ENCODE data around the gene RUFY1.
A peak's percentile ranks its signal among the peaks of the same experiment; 100 is the strongest.
"Not testable (repeated sequence)": the region's sequence is repeated elsewhere in the genome, so short reads cannot be mapped to it uniquely, and the experiment has no call there.

The RUFY1 gene

DNA sequence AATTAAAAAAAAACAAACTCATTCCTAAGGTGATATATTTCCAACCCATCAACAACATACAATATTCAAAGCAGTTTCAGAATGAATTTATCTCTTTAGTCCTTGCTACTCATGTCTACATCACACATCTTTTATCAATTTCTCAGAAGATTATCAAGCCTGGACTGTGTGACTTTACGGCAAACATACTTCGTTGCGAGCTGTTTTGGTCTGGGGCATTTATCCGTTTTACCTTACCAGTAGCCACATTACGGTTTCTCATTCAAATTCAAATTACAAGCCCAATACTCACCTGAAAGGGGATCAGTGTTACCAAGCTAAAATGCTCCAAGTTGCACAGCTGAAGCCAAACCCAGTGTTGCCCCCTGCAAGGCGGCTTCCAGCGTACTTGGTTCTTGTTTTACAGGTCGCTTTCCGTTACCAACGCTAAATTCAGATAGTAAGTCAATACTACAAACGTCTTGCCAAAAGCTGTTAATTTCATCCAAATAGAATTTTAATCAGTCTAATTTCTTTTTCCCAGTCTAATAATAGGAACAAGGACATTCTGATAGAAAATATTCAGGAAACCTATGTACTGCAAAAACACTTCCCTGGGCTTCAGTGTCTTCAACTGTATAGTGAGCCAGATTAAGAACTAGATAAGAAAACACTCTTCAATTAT, 71.3 kb downstream of the RUFY1 start:
- DNase-seq (ENCODE audit: low read depth in 2 of 2) = no peak

DNA sequence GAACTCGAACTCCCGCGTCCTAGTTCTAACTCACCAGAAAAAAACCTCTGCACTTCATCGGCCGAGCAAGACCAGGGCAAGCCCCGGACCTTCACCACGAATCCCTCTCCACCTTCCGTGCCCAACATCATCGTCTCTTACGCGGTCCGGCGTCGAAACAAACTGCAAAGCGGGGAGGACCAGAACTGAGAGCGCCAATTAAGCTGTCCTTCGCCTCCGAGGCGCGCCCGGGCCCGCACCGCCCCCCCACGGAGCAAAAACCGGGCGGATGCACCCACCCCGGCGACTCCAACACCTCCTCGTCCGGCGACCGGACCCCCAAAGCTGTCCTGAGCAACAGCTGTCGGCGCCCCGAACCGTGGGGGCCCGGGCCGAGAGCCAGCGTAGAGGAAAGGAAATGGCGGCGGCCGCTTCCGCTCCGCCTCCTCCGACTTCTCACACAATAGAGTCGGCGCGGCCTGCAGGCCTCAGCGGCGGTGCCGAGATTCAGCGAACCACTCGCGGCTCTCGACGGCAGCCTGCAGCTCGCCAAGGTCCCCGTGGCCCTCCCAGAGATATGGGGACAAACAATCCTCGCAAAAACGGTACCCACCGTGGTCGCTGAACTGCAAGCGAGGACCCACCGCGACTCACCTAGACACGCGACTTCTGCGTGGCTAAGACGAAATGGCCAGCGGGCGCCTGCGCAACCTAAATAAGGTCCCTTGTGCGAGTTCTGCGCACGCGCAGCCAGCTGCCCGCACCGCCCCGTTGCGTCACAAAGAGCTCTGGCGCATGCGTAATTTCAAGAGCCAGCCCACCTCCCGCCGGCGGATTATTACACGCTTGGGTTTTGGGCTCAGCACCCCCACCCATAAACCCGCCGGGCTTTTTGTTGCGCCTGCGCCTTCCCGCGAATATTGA, 72.9 kb downstream of the RUFY1 start, which contains the start of gene HNRNPH1:
Gene HNRNPH1 (minus strand): TSS at position 669 of the 903 bp plus-strand sequence. CDS start 538 bp downstream, at position 131.
- peak; percentile 96 to 98 for DNase-seq (ENCODE audit: low read depth in 2 of 2)

DNA sequence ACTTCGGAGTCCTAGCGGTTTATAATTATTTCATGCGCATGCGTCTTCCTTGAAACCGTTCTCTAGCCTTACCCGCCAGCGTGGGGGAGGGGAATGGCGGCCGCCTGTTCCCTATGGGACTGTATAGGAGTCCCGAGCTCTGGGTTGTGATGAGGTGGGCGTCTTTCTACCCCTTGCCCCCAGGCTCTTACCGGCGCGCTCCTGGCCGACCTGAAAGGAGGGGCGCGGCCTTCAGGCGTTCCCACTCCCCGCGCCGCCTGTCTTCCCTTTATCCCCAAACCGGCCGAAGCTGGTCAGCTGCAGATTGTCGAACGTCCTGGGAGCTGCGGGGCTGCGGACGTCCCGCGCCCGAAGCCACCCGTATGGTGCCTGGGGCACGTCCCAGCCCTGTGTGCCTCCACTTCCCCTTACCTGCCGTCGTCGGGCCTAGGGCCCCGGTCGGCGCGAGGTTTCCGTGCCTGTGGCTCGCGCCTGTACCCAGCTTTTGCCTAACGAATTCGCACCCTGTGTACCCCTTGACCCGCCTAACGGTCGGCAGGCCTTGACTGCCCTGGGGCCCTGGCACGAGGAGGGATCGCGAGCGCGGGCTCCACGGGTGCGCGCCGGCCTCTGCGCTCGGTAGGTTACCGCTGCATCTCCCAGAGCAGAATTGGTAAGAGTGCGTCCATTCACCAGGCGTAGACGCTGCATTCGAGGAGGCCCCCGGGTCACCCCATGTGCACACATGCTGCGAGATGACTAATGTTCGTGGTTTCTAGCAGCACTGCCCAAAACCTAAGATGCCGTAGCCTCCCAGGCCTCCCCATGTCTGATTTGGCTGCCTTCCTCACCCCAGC, 73.8 kb downstream of the RUFY1 start:
- peak; percentile 27 to 31 for DNase-seq (ENCODE audit: low read depth in 2 of 2)

DNA sequence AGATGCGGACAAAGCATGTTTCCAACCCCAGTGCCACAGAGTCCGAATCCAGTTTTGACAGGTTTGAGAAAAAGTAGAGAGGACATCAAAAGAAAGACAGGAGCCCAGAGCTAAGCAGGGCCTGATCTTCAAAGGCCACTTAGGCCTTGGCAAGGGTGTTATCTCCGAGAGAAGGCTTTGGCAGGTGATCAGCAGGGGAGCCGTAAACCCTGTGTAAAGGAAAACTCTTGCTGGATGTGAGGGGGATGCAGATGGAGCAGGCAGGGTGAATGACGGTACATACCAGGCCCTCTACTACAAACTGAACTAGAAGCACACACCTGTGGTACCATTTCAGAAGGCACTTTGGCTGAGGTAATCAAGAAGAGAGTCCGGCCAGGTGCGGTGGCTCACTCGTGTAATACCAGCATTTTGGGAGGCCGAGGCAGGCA, 74.5 kb downstream of the RUFY1 start:
- DNase-seq (ENCODE audit: low read depth in 2 of 2) = no peak

DNA sequence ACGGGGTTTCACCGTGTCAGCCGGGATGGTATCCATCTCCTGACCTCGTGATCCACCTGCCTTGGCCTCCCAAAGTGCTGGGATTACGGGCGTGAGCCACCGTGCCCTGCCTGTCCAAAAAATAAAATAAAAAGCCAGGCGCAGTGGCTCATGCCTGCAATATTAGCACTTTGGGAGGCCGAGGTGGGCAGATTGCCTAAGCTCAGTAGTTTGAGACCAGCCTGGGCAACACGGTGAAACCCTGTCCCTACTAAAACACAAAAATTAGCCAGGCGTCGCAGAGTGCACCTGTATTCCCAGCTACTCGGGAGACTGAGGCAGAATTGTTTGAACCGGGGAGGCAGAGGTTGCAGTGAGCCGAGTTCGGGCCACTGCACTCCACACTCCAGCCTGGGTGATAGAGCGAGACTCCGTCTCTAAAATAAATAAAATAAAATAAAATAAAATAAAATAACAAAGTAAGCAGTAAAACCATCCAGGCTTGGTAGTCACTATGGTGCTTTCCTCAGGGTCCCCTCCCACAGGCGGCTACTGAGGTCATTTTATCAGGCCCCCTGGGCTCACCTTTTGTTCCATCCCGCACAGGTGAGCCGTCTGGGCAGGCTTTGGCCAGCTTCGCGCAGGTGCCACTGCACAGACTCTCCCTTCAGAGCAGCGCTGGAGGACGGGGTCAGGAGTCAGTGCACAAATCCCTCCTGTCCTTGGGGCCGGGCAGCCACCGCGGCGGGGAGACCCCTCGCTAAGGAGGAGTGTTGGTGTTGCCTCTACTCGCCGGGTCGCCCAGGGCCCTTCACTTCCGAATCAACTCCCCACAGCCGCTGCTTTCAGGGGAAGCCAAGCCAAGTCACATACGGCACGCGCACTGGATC, 83.4 kb downstream of the RUFY1 start:
- DNase-seq (ENCODE audit: low read depth in 2 of 2) = not testable (repeated sequence)

DNA sequence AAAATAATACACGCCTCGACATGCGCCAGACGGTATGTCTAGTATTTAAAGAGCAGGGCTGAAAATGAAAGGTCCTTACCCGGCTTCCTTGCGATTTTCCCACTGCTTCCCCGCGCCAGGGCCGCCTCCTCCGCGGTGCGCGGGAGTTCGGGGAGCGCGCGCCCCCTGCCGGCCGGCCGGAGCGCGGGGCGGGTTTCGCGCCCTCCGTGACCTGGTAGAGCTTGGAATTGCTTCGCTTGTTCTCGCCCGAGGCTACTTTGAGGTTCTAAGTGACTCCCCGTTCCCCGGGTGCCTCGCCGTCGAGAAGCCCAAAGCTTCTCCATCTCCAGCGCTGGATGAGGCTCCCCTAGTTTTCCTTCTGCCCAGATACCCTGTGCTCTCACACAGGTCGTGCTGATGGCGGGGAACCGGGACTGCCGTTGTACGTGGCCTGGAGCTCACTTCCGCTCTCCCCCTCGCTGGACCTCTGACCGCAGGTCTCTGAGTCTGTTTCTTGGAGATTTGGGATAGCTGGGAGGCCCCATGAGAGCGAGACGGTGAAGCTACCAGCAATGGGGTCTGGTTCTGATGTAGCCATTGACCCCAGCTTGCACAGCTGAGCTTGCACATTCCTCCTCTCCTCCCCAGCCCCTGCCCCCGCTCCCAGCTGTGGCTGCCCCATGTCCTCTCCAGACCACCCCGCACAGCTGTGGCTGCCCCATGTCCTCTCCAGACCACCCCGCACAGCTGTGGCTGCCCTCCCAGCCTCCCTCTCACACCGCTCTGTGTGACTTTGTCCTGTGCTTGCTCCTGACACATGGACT, 84.2 kb downstream of the RUFY1 start:
- DNase-seq (ENCODE audit: low read depth in 2 of 2) = not testable (repeated sequence)

DNA sequence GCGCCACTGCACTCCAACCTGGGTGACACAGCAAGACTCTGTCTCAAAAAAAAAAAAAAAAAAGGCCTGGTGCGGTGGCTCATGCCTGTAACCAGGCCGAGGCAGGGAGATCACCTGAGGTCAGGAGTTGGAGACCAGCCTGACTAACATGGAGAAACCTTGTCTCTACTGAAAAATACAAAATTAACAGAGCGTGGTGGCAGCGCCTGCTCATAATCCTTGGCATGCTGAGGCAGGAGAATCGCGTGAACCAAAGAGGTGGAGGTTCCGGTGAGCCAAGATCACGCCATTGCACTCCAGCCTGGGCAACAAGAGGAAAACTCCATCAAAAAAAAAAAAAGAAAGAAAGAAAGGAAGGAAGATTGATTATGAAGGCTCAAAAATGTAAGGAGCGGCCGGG, 88.9 kb downstream of the RUFY1 start:
- DNase-seq (ENCODE audit: low read depth in 2 of 2) = not testable (repeated sequence)

DNA sequence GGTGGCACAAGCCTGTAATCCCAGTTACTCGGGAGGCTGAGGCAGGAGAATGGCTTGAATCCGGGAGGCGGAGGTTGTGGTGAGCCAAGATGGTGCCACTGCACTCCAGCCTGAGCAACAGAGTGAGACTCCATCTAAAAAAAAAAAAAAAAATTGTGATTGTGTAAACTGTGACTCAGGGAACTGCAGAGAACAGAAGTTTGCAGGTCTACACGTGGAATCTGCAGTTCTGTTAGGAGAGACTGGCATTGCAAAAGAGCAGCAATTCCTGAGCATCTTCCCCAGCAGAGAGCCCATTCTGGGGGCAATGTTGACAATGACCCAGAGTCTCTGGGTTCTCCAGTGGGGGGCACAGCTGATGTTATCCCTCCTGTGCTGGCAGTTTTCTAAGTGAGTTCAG, 91.4 kb downstream of the RUFY1 start:
- DNase-seq (ENCODE audit: low read depth in 2 of 2) = not testable (repeated sequence)

DNA sequence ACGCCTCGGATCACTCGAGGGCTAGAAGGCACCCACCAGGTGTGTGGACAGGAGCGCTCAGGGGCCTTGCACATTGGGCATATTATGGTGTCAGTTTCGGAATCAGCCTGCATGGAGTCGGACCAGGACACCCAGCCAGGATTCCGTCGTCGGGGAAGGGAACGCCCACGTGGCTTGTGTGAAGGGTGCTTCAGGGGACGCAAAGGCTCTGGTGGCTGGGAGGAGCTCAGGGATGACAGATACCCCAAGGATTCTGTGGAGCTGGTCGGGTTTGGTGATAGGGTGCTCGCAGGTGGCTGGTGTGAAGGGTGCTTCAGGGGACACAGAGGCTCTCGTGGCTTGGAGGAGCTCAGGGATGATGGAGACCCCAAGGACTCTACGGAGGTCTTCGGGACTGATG, 92.3 kb downstream of the RUFY1 start:
- not testable (repeated sequence) for DNase-seq (ENCODE audit: low read depth in 2 of 2)

DNA sequence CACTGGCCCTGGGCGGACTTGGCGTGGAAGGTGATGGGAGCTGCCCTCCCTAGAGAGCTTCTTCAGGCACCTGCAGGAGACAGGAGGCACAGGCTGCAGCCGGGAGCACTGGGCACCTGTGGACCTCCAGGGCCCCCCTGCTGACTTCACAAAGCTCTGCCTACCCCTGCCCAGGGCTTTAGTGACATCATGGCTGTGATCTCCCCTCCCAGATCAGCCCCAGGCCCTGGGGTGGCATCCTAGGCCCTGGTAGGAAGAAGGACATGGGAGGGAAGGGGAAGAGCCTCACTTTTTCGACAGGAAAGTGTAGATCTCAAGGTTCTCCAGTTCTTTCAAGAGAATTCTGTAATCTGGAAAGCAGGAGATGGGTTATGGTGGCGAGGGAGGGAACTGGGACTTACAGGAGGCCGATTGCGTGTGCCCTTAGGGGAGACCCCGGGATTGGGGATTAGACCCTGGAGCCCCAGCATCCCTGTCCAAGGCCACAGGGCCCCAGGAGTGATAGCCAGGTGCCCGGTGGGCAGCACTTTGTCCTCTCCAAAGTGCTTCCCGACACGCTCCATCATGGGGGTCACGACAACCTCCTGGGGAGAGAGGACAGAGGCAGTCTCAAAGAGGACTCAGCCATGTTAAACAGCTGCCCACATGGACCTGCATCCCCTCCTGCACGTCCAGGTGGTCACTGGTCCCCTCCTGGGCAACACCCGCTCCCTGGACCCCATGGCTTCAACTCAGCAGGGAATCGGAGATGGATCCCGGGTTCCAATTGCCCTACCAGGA, 93.0 kb downstream of the RUFY1 start:
- not testable (repeated sequence) for DNase-seq (ENCODE audit: low read depth in 2 of 2)

DNA sequence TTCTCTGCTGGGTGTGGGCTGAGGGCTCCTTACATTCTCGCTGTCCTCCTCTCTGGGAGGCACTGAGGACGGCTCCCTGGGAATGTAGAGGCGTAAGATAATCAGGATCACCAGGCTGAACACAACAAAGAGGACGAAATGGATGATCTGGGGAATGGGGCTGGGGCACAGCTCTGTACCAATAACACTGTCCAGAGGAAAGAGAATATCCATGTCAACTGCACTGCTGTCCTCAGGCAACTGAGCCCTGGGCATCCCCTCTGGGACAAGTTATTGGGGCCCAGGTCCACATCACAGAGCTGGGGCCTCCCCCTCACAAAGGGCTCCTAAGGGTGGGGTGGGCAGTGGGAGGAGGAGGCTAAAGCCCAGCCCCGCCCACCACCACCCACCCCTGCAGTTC, 94.4 kb downstream of the RUFY1 start:
- not testable (repeated sequence) for DNase-seq (ENCODE audit: low read depth in 2 of 2)

DNA sequence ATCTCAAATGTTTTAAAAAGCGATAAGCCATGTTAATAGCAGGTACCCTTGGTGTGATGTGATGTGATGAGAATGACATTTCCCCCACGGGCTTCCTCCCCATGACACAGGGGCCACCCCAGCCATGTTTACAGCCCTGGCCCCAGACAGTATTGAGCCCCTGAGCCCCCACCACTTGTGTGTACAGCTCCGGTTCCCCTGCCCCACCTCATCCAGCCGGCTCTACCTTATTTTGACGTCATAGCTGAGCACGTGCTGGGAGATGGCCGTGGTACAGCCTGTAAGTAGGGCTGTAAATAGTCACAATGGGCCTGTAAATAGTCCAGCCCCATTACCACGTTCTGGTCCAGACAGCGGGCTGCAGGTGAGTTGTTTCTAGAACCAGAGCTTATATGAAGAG, 98.1 kb downstream of the RUFY1 start:
- no peak for DNase-seq (ENCODE audit: low read depth in 2 of 2)

DNA sequence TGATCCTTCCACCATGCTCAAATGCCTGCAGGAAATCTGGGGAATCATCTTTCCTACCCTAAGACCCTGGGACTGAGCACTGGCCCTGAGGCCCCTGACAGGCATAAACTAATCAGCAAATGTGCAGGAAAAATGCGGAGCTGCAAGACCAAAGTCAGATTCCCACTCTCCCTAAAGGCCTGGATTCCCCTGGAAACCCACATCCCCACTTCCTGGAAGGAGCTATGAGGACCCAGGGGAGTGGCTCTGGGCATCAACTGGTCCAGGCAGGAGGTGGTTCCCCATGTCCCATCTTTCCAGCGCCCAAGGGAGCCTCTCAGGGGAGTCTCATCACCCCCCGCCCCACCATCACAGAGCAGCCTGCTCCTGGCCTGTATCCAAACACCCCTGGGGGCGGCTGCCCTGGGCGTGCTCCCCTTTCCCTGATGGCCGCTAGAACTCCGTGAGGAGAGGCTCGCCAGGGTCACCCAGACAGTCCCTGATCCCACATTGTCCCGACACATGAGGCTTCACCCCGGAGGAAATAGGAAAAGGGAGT, 98.9 kb downstream of the RUFY1 start:
- DNase-seq (ENCODE audit: low read depth in 2 of 2) = not testable (repeated sequence)

DNA sequence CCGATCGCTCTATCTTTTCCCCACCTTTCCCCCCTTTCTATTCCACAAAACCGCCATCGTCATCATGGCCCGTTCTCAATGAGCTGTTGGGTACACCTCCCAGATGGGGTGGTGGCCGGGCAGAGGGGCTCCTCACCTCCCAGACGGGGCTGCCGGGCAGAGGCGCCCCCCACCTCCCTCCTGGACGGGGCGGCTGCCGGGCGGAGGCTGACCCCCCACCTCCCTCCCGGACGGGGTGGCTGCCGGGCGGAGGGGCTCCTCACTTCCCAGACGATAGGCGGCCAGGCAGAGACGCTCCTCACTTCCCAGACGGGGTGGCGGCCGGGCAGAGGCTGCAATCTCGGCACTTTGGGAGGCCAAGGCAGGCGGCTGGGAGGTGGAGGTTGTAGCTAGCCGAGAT, 99.9 kb downstream of the RUFY1 start:
- not testable (repeated sequence) for DNase-seq (ENCODE audit: low read depth in 2 of 2)

DNA sequence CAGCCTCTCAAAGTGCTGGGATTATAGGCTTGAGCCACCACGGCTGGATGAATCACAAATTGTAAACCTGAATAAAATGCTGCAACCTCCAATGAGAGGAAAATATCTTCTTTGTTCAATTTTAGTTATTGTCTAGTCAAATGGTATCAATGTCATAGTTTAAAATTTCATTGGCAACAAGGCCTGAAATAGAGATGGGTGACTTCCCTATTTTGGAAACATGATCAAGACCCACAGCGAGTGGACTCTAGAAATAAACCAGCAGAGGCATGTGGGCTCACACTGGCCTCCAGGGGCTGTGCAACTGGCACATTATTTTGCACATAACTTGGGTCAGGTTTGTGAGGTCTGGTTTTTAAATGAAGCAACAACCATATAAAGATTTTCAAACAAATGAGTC, 102.8 kb downstream of the RUFY1 start:
- DNase-seq (ENCODE audit: low read depth in 2 of 2) = not testable (repeated sequence)

DNA sequence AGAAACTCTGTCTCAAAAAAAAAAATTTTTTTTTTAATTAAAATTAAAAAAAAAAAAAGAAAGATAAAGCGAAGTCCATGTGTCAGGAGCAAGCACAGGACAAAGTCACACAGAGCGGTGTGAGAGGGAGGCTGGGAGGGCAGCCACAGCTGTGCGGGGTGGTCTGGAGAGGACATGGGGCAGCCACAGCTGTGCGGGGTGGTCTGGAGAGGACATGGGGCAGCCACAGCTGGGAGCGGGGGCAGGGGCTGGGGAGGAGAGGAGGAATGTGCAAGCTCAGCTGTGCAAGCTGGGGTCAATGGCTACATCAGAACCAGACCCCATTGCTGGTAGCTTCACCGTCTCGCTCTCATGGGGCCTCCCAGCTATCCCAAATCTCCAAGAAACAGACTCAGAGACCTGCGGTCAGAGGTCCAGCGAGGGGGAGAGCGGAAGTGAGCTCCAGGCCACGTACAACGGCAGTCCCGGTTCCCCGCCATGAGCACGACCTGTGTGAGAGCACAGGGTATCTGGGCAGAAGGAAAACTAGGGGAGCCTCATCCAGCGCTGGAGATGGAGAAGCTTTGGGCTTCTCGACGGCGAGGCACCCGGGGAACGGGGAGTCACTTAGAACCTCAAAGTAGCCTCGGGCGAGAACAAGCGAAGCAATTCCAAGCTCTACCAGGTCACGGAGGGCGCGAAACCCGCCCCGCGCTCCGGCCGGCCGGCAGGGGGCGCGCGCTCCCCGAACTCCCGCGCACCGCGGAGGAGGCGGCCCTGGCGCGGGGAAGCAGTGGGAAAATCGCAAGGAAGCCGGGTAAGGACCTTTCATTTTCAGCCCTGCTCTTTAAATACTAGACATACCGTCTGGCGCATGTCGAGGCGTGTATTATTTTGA, 107.2 kb downstream of the RUFY1 start:
- not testable (repeated sequence) for DNase-seq (ENCODE audit: low read depth in 2 of 2)

DNA sequence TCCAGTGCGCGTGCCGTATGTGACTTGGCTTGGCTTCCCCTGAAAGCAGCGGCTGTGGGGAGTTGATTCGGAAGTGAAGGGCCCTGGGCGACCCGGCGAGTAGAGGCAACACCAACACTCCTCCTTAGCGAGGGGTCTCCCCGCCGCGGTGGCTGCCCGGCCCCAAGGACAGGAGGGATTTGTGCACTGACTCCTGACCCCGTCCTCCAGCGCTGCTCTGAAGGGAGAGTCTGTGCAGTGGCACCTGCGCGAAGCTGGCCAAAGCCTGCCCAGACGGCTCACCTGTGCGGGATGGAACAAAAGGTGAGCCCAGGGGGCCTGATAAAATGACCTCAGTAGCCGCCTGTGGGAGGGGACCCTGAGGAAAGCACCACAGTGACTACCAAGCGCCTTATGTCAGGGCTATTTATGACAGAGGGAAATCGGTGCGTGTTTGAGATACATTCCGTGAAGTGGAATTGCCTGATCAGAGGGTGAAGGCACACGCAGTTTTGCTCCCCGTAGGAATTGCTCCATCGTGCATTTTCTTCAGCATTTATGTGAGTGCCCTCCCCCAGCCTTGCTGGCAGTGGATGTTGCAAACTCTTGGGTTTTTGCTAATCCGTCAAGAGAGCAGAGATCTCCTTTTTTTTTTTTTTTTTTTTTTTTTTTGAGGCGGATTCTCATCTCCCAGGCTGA, 108.0 kb downstream of the RUFY1 start:
- not testable (repeated sequence) for DNase-seq (ENCODE audit: low read depth in 2 of 2)

Data from stimulated activated CD8-positive, alpha-beta memory T cell treated with anti-CD3 and anti-CD28 coated beads, Interleukin-15, amount 100 ng/mL, for 4 hours (primary cell).